ENCODE measurements around the gene TMEM245. TPM values are rescaled to one million over a fixed set of nuclear protein-coding genes. Genes with fewer than 3 reads are reported as not detected.

Gene TMEM245
- total and polyA plus RNA-seq, 10 of the 15 experiments (the other 5 are each of a cell fraction or from before 2014, with no cell fraction given) = 7.4 to 36.1 (median 19.0) TPM

GRCh38 chr9:109120204-109120789 is 550 bp upstream of the TMEM245 start:
- Histone ChIP-seq H3K9me3 (replicated peaks; ENCODE audit: control insufficient read depth, insufficient read depth, low read length) (no peaks in the 10 kb centered on the region), H3K27ac (ENCODE audit: control insufficient read depth, insufficient read depth) (peak overlapping the region; percentile 20; the same call in 1 of the 2 replicates), H3K36me3 (ENCODE audit: control insufficient read depth in 2 of 2, insufficient read depth in 2 of 2, low read length in 1 of 2) (no peaks in the 10 kb centered on the region), H3K4me2 (ENCODE audit: control insufficient read depth, insufficient read depth) (peak overlapping the region; percentile 39; the same call in 1 of the 2 replicates), H3K79me2 (ENCODE audit: control insufficient read depth, insufficient read depth, low read length) (peaks cover 41% of the 10 kb centered on the region), H3K4me3 (no peak overlapping the region), H2AFZ (ENCODE audit: control insufficient read depth, low read depth, low read length) (peak overlapping the region; percentile 65), H4K20me1 (ENCODE audit: control insufficient read depth, insufficient read depth) (no peaks in the 10 kb centered on the region), H3K27me3 (replicated peaks in 1 of 2; ENCODE audit: control insufficient read depth in 2 of 2, insufficient read depth in 2 of 2, low read length in 1 of 2) (no peaks in the 10 kb centered on the region), H3K9ac (ENCODE audit: control insufficient read depth, insufficient read depth, low read length) (no peak overlapping the region; the same call in 1 of the 2 replicates), H3K4me1 (ENCODE audit: control insufficient read depth, insufficient read depth, low read length) (peaks cover 11% of the 10 kb centered on the region; the same call in 1 of the 2 replicates)
- in situ Hi-C loops (cut with MboI) = no loop called here
- ATAC-seq (no peak), DNase-seq (ENCODE audit: low read depth, low spot score) (no peak), FAIRE-seq (no peak)
- ChIA-PET POLR2A (interaction anchor here (0.6 to 1.7 kb wide), 7 partner anchors 9 to 187 kb away, joined by 3 to 6 read pairs (median 3); no protein-coding TSS in a partner anchor), SMC1A (ENCODE audit: uncharacterized antibody, unreplicated experiment) (interaction anchor here (0.6 to 1.9 kb wide), 9 partner anchors 9 to 294 kb away, joined by 3 to 7 read pairs (median 3); no protein-coding TSS in a partner anchor), CTCF (no interaction called here), RAD21 (ENCODE audit: unreplicated experiment) (interaction anchor here (1.6 to 3.8 kb wide), 3 partner anchors 9 to 20 kb away, joined by 4 to 20 read pairs (median 6); no protein-coding TSS in a partner anchor)
- intact Hi-C loops (cut with micrococcal nuclease; ENCODE audit: unreplicated experiment) = no loop called here
- no TSS peak for BruUV-seq (replicated peaks)
- WGBS (ENCODE audit: insufficient coverage, insufficient replicate concordance, low lambda C conversion rate, missing lambda C conversion rate) = 35% methylated on average over 13 of the region's 13 CpGs
- TF ChIP-seq SMAD1 (IDR thresholded peaks at IDR 0.05; ENCODE audit: low read depth, partially characterized antibody) (no peak), NKRF (conservative IDR thresholded peaks at IDR 0.05) (peak; percentile 64), ZNF687 (IDR thresholded peaks at IDR 0.05) (no peak), HDAC2 (IDR thresholded peaks at IDR 0.05) (no peak), ATF2 (IDR thresholded peaks at IDR 0.05; ENCODE audit: low read length) (no peak; the same call in 1 of the 2 replicates), NR2C2 (IDR thresholded peaks at IDR 0.05; ENCODE audit: borderline replicate concordance, control insufficient read depth, insufficient read length, low read depth) (no peak), NBN (IDR thresholded peaks at IDR 0.05) (no peak), SUPT20H (IDR thresholded peaks at IDR 0.05; ENCODE audit: borderline replicate concordance, control insufficient read depth, low read depth, low read length) (no peak), EP300 (IDR thresholded peaks at IDR 0.05; ENCODE audit: borderline replicate concordance in 1 of 2, control insufficient read depth in 1 of 2, low read depth in 2 of 2, low read length in 2 of 2) (no peak), CBFB (IDR thresholded peaks at IDR 0.05; ENCODE audit: low read depth) (no peak; the same call in 1 of the 2 replicates), WRNIP1 (IDR thresholded peaks at IDR 0.05; ENCODE audit: borderline replicate concordance, low read depth, low read length) (no peak), MTA3 (IDR thresholded peaks at IDR 0.05; ENCODE audit: borderline replicate concordance, low read length) (no peak), CREM (IDR thresholded peaks at IDR 0.05; ENCODE audit: low read depth) (no peak; the same call in 1 of the 2 replicates), SIX5 (IDR thresholded peaks at IDR 0.05; ENCODE audit: low read depth, low read length, severe bottlenecking) (no peak), PML (IDR thresholded peaks at IDR 0.05; ENCODE audit: low read length) (no peak), SREBF2 (IDR thresholded peaks at IDR 0.05; ENCODE audit: low read length) (no peak), NR2C1 (IDR thresholded peaks at IDR 0.05) (no peak)
